GM21529 (cell line): ENCODE data around the gene ACOXL.

Source experiments
- ATAC-seq: cut with Tn5 transposase; IDR thresholded peaks from one replicate; pipeline ENCODE4 v1.9.1; 2021; ENCODE audit not compliant: unreplicated experiment

The ACOXL gene

GRCh38 chr2:110820128-110820527 is 87.8 kb downstream of the ACOXL start:
- peak; percentile 68 for ATAC-seq

GRCh38 chr2:110823165-110823564 is 90.8 kb downstream of the ACOXL start:
- ATAC-seq, result no peak

GRCh38 chr2:110827511-110827910 is 95.1 kb downstream of the ACOXL start:
- ATAC-seq, result no peak

- ATAC-seq, result no peak
These were observed 96.0 kb downstream of the ACOXL start for GRCh38 chr2:110828330-110828729.

GRCh38 chr2:110829413-110830146 is 97.2 kb downstream of the ACOXL start:
- ATAC-seq, result no peak

GRCh38 chr2:110832740-110833139 is 100.4 kb downstream of the ACOXL start:
- no peak for ATAC-seq

- no peak for ATAC-seq
These were observed 101.9 kb downstream of the ACOXL start for GRCh38 chr2:110834134-110834827.

- ATAC-seq, result no peak
These were observed 104.3 kb downstream of the ACOXL start for GRCh38 chr2:110836671-110837070.

- no peak for ATAC-seq
These were observed 105.4 kb downstream of the ACOXL start for GRCh38 chr2:110837446-110838409.

- no peak for ATAC-seq
These were observed 106.4 kb downstream of the ACOXL start for GRCh38 chr2:110838657-110839384.

GRCh38 chr2:110840508-110840907 is 108.1 kb downstream of the ACOXL start:
- ATAC-seq, result no peak

GRCh38 chr2:110842048-110842447 is 109.7 kb downstream of the ACOXL start:
- no peak for ATAC-seq

GRCh38 chr2:110843496-110843895 is 111.1 kb downstream of the ACOXL start:
- no peak for ATAC-seq

GRCh38 chr2:110843959-110844510 is 111.7 kb downstream of the ACOXL start:
- no peak for ATAC-seq

- ATAC-seq, result no peak
These were observed 115.3 kb downstream of the ACOXL start for GRCh38 chr2:110847651-110848050.

- ATAC-seq, result no peak
These were observed 115.7 kb downstream of the ACOXL start for GRCh38 chr2:110848071-110848470.

GRCh38 chr2:110848519-110849030 is 116.2 kb downstream of the ACOXL start:
- no peak for ATAC-seq

- ATAC-seq, result no peak
These were observed 119.2 kb downstream of the ACOXL start for GRCh38 chr2:110851531-110851930.

- ATAC-seq, result no peak
These were observed 119.7 kb downstream of the ACOXL start for GRCh38 chr2:110852051-110852450.
